ENCODE data around the gene TH. TPM values are rescaled to one million over a fixed set of nuclear protein-coding genes. Genes with fewer than 3 reads are reported as not detected.

Gene TH
- total RNA-seq, 1 donor from 2014 or later: not detected

DNA sequence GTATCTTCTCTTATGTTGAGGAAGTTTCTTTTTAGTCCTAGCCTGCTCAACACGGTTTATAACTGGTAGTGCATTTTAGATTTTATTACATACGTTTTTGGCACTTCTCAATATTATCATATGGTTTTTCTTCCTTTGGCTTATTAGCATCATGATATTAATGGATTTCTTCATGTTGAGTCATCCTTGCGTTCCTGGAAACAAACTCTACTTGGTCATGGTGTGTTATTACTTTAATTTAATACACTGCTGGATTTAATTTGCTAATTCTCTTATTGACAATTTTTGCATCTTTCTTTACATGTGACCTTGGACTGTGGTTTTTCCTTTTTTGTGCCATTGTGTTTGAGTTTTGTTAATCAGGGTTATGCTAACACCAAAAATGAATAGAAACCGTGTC, 52.9 kb downstream of the TH start:
- intact Hi-C loops (cut with micrococcal nuclease): no loop called here

DNA sequence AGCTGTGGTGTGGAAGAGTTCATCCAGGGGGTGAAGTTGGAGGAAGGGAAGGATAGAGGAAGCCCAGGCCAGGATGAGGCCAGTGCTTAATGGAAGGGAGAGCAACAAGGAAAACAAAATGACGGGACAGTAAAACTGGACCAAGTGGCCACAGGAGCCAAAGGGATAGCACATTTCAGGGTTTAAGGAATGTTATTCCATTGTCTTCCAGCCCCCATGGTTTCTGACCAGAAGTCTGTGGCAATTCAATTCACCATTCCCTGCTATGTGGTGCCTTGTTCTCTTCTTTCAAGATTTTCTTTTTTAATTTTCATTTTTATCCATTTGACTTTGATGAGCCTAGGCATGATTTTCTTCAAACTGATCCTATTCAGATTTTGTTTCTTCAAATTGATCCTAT, 54.9 kb downstream of the TH start:
- intact Hi-C loops (cut with micrococcal nuclease): no loop called here

DNA sequence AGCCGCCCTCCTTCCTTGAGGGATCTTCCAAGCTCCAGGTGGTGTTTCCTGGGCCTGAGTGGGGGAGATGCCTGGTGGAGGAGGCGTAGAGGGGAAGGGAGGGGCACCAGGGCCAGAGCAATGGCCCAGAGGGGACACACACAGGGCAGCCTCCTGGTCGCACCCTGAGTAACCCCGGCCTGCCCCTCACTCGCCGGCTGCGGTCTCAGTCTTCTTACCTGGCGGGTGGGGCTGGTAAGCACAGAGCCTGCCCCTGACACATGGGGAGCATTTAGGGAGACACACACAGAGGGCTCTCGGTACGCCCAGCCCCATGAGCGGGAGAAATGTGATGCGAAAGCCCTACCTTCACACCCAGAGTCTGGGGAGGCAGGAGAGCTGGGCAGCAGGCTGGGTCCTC, 56.3 kb downstream of the TH start:
- intact Hi-C loops (cut with micrococcal nuclease): no loop called here

DNA sequence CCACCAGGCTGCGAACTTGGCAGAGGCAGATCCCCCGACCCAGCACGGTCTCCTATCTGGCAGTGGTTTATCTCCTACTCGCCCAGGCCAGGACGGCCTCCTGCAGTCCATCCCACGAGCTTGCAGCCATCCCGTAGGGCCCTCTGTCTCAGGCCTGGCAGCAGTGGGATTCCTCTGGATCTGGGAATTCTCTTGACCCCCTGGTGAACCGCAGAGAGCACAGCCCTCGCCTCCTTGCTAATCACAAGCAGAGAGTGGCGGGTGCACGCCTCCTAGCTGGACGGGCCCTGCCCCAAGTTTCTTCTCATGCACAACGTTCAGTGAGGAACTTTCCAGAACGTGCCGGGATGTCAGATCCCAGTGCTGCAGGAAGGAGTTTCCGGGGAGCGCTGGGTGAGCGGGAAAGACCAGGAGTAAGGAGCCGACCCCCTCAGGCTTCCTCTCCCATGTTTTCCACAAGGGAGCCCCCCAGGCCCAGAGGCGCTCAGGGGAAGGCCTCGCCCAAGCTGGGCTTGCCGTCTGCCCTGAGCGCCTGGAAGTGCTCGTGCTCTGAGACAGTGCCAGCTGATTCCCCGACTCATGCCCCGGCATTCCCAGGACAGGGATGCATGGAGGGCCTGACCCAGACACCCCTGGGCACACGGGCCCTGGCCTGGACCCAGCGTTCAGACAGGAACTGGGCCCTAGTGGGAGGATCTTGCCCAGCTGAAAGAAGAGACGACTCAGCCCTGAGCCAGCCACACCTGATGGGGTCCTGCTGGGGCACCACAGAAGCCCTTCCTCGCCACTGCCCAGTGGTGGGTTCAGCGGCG, 57.0 kb downstream of the TH start:
- intact Hi-C loops (cut with micrococcal nuclease): no loop called here

Other genes starting within 250 kb of the TH start
- 45.3 and 51.3 TPM in 2 replicates for gene MRPL23, start 224.5 kb downstream of the TH start, total RNA-seq
- gene H19, start 174.0 kb downstream of the TH start, total RNA-seq: 0.41 TPM in 1 of 2 replicates, not detected in the other
- 0.17 and 0.32 TPM in 2 replicates for gene IGF2, start 32.4 kb downstream of the TH start, total RNA-seq
- gene INS, start 10.6 kb downstream of the TH start, total RNA-seq: not detected in 2 replicates
- 0.24 TPM in 1 of 2 replicates, not detected in the other for gene ASCL2, start 98.8 kb upstream of the TH start, total RNA-seq
- 20.4 and 21.2 TPM in 2 replicates for gene C11orf21, start 130.1 kb upstream of the TH start, total RNA-seq
- gene TSPAN32, start 130.2 kb upstream of the TH start, total RNA-seq: 21.6 and 23.1 TPM in 2 replicates
- gene CD81, start 205.5 kb upstream of the TH start, total RNA-seq: 184 and 189 TPM in 2 replicates
- gene TSSC4, start 228.9 kb upstream of the TH start, total RNA-seq: 51.6 and 55.3 TPM in 2 replicates